HG02571 (cell line): Measurements from ENCODE around the gene SLC10A7.
A peak's percentile ranks its signal among the peaks of the same experiment; 100 is the strongest.

Experiments
- ATAC-seq: cut with Tn5 transposase; IDR thresholded peaks from one replicate; pipeline ENCODE4 v1.9.1; 2021; ENCODE audit warnings: mild to moderate bottlenecking, moderate library complexity; ENCODE audit not compliant: unreplicated experiment

Gene SLC10A7

GRCh38 chr4:146265950-146266490 lies 255.7 kb downstream of the SLC10A7 start:
- no peak for ATAC-seq

- no peak for ATAC-seq
Measured at GRCh38 chr4:146263793-146264192, 257.9 kb downstream of the SLC10A7 start.

GRCh38 chr4:146261041-146261440 lies 260.7 kb downstream of the SLC10A7 start:
- no peak for ATAC-seq

- no peak for ATAC-seq
Measured at GRCh38 chr4:146260521-146260920, 261.2 kb downstream of the SLC10A7 start.

- ATAC-seq = no peak
Measured at GRCh38 chr4:146257511-146257910, 264.2 kb downstream of the SLC10A7 start.

GRCh38 chr4:146256328-146256727 lies 265.4 kb downstream of the SLC10A7 start:
- no peak for ATAC-seq

GRCh38 chr4:146255874-146256273 lies 265.9 kb downstream of the SLC10A7 start:
- no peak for ATAC-seq

- ATAC-seq = no peak
Measured at GRCh38 chr4:146255463-146255862, 266.3 kb downstream of the SLC10A7 start.

- ATAC-seq = no peak
Measured at GRCh38 chr4:146252969-146253611, 268.6 kb downstream of the SLC10A7 start.

GRCh38 chr4:146247356-146247755 lies 274.4 kb downstream of the SLC10A7 start:
- no peak for ATAC-seq

GRCh38 chr4:146246381-146246780 lies 275.4 kb downstream of the SLC10A7 start:
- ATAC-seq = no peak

- no peak for ATAC-seq
Measured at GRCh38 chr4:146245850-146246249, 275.9 kb downstream of the SLC10A7 start.

- ATAC-seq = no peak
Measured at GRCh38 chr4:146245246-146245645, 276.5 kb downstream of the SLC10A7 start.

GRCh38 chr4:146244496-146244895 lies 277.2 kb downstream of the SLC10A7 start:
- no peak for ATAC-seq

- no peak for ATAC-seq
Measured at GRCh38 chr4:146243883-146244277, 277.9 kb downstream of the SLC10A7 start.

GRCh38 chr4:146243141-146243882 lies 278.4 kb downstream of the SLC10A7 start:
- peak; percentile 87 for ATAC-seq

- no peak for ATAC-seq
Measured at GRCh38 chr4:146238107-146238506, 283.6 kb downstream of the SLC10A7 start.

- ATAC-seq = no peak
Measured at GRCh38 chr4:146237092-146237491, 284.6 kb downstream of the SLC10A7 start.

GRCh38 chr4:146236216-146236615 lies 285.5 kb downstream of the SLC10A7 start:
- no peak for ATAC-seq

- ATAC-seq = no peak
Measured at GRCh38 chr4:146235654-146236177, 286.0 kb downstream of the SLC10A7 start.

GRCh38 chr4:146232131-146232722 lies 289.5 kb downstream of the SLC10A7 start:
- no peak for ATAC-seq

- ATAC-seq = no peak
Measured at GRCh38 chr4:146229406-146229805, 292.3 kb downstream of the SLC10A7 start.
